ENCODE results near the gene LMCD1.

Gene LMCD1

DNA sequence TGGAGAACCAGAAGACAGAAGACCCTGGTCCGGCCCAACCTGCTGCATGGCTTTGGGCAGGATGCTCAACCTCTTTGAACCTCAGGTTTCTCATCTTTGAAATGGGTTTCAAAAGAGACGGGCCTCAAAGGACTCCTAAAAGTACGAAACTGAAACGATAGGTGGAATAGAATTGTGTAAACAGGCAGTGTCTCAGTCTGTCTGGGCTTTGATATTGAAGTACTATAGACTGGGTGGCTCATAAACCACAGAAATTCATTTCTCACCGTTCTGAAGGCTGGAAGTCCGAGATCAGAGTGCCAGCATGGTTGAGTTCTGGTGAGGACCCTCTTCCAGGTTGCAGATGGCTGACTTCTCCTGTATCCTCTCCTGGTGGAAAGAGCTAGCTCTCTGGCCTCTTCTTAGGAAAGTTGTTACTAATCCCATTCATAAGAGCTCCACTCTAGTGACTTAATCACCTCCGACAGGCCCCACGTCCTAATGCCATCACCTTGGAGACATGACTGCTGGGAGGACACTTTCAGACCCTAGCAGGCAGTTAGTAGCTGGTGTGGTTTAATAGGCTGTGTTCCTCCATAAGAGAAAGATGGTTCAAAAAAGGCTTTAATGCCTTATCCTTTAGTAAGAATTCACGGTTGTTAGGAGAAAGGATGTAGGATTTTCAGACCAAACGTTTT, 107.3 kb downstream of the LMCD1 start:
- DNase-seq (ENCODE audit: low read depth in 1 of 2, low spot score in 1 of 2), result no peak

DNA sequence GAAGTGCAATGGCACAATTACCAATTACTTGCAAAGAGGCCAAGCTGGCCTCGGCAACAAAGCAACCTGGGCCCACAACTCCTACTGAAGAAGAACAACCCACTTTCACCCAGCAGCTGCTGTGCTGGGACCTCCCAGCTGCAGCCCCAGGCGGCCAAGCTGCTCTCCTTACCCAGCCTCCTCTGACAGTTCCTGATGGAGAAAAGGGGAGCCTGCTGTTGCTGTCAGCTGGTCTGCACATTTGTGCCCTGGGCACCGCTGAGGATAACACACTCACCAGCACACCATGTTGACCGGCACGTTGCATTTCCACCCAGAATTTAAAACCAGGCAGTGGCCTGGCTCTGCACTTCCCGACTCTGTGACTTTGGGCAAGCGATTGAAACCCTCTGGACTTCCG, 109.3 kb downstream of the LMCD1 start:
- DNase-seq (ENCODE audit: low read depth in 1 of 2, low spot score in 1 of 2), result no peak

DNA sequence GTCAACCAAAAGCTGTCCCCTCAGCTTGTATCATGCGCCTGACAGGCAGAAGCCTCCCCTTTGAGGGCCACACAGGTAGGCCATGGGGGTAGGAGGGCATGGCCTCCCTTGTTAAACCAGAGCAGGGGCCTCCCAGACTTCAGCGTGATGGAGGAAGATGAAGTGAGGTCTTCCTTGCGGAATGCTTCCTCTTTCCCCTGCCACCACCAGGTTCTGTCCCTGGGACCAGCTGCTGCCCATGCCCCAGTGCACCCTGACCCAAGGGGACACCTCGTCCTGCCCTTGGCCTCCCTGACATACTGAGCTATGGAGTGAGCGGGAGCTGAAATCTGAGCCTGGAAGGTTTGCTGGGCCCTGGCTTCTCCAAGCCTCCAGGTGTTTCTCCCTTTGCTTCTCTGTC, 116.3 kb downstream of the LMCD1 start:
- no peak for DNase-seq (ENCODE audit: low read depth in 1 of 2, low spot score in 1 of 2)

DNA sequence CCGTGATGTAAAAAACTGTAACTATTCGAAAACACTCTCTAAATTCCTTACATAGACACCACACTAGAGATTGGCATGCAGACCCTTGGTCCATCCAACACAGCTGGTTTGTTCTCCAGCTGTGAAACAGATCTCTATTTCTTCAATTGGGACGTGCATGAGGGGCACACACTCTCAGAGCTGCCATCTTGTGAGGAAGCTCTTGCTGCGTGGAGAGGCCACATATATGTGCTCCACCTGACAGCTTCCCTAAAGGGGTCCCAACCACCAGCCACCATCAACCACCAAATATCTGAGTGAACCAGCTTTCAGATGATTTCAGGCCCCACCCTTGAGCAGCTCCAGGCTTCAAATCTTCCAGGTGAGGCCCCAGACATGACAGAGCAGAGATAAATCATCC, 117.3 kb downstream of the LMCD1 start:
- DNase-seq (ENCODE audit: low read depth in 1 of 2, low spot score in 1 of 2), result no peak

DNA sequence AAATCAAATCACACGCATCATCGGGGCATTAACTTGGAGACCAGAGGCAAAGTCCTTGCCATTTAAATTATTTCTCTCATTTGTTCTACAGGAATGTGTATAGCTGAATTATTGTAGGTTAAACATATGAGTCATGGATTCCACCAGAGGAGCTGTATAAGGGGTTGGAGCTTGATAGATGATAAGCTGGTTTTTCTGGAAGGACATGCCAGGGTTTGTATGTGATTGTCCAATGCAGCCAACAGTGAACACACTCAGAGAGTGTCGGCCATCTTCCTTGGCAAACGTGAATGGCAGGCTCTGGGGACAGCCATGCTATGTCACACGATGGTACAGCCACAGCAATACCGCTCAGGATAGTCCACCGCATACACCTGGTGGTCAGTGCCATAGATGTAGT, 117.9 kb downstream of the LMCD1 start:
- no peak for DNase-seq (ENCODE audit: low read depth in 1 of 2, low spot score in 1 of 2)

DNA sequence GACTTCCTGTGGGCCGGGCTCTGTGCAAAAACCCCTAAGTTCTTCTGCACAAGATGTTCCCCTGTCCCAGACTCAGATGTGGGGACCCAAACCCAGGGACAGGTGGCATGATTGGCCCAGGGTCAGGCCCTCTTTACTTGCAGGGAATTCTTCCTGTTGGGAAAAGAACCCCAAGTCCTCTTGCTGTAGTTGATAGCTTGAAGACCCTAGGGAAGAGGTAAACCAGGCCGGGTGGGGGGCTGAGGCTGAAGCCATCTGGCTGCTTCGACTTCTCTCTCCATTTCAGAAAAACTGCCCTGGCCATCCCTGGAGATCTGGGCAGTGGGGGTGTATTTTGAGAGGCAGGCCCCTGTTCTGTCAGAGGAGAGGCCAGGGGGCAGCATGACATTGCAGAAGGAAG, 119.5 kb downstream of the LMCD1 start:
- no peak for DNase-seq (ENCODE audit: low read depth in 1 of 2, low spot score in 1 of 2)

DNA sequence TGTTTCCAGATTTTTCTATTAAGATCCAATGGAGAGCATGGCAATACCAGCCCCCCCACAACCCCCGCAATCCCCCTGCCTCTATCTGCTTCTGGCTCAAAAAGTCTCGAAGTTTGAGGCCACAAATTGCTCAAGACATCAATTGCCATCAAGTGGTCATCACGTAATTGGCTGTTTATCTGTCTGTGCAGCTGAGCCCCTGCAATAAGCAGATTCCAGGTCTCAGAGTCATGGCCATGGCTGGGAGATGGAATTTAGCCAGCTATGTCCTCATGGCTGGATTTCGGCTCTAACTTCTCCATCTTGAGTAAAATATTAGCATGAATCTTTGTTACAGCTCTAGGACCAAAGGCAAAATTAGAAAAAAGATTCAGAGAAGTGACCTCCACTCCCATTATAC, 120.2 kb downstream of the LMCD1 start:
- no peak for DNase-seq (ENCODE audit: low read depth in 1 of 2, low spot score in 1 of 2)

DNA sequence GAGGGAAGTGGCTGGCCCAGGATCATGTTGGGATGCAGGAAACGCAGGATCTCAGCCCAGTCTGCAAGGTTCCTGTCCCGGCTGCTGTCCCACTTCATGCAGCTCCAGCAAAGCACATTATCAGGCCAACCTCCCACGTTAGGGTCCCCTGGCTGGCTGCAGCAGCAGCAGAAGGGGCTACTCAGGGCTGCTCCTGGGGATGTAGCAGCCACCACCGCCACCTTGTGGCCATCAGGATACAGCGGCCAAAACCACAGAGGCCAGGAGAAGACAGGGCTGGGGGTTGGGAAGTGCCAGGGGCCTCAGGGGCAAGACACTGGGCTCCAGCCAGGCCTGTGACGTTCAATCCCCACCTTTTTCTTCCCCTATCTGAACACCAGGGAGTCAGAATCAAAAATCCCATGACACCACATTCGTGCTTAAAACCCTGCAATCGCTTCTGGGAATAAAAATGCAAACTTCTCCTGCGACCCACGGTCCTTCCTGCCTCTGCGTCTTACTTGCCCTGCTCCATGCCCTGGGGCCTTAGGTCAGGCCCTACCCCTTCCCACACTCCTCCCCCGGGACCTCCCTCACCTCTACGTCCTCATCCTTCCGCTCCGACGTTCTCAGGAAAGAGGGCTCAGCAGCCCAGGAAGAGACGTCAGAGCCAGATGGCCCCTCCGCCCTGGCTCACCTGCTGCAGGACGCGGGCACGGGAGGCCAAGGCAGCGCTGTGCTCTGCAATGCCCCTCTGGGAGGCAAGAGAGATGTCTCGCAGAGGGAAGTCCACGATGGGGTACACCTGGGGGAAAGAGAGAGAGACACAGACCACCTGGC, 121.5 kb downstream of the LMCD1 start:
- DNase-seq (ENCODE audit: low read depth in 1 of 2, low spot score in 1 of 2), result no peak

DNA sequence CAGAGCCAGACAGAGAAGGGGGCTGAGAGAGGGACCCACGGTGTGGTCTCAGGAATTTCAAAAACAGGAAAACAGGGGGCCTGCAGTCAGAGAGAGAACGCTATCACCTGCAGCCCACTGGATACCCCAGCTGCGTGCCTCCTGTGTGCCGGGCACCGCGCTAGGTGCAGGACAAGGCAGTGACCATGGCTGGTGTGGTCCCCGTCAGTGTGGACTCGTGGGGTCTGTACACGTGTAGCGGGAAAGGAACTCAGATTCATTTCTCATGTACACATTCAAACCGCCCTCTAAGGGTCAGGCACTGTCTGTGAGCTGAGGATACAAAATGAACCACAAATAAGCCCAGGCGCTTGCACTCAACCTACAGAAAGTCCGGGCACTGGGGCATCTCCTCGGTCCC, 122.1 kb downstream of the LMCD1 start:
- DNase-seq (ENCODE audit: low read depth in 1 of 2, low spot score in 1 of 2), result no peak

All from activated CD4-positive, alpha-beta T cell treated with anti-CD3 and anti-CD28 coated beads, Interleukin-2, amount 50 U/mL, for 24 hours (primary cell).